GM18498 (cell line): Measurements from ENCODE around the gene FILIP1L.
"Not testable (repeated sequence)": the region's sequence is repeated elsewhere in the genome, so short reads cannot be mapped to it uniquely, and the experiment has no call there.

Experiments
- ATAC-seq: cut with Tn5 transposase; IDR thresholded peaks from one replicate; pipeline ENCODE4 v1.9.1; 2021; ENCODE audit warnings: mild to moderate bottlenecking, moderate library complexity; ENCODE audit not compliant: unreplicated experiment

The FILIP1L gene

GRCh38 chr3:100075851-100076730 is 38.2 kb downstream of the FILIP1L start:
- no peak for ATAC-seq

GRCh38 chr3:100075196-100075595 is 39.1 kb downstream of the FILIP1L start:
- no peak for ATAC-seq

GRCh38 chr3:100073714-100074307 is 40.5 kb downstream of the FILIP1L start:
- ATAC-seq, result peak; percentile 48

GRCh38 chr3:100073049-100073713 is 41.1 kb downstream of the FILIP1L start:
- ATAC-seq, result no peak

- ATAC-seq, result peak; percentile 44
Observed at GRCh38 chr3:100072326-100073048, 41.8 kb downstream of the FILIP1L start.

- ATAC-seq, result no peak
Observed at GRCh38 chr3:100069472-100069871, 44.8 kb downstream of the FILIP1L start.

- peak; percentile 63 for ATAC-seq
Observed at GRCh38 chr3:100068826-100069225, 45.5 kb downstream of the FILIP1L start.

GRCh38 chr3:100067589-100067988 is 46.7 kb downstream of the FILIP1L start:
- no peak for ATAC-seq

- ATAC-seq, result no peak
Observed at GRCh38 chr3:100063929-100064461, 50.3 kb downstream of the FILIP1L start.

GRCh38 chr3:100062665-100063064 is 51.6 kb downstream of the FILIP1L start:
- no peak for ATAC-seq

GRCh38 chr3:100060685-100061484 is 53.4 kb downstream of the FILIP1L start:
- peak; percentile 79 for ATAC-seq

GRCh38 chr3:100059472-100059871 is 54.8 kb downstream of the FILIP1L start:
- no peak for ATAC-seq

- ATAC-seq, result no peak
Observed at GRCh38 chr3:100057716-100058575, 56.4 kb downstream of the FILIP1L start.

GRCh38 chr3:100053951-100054620 is 60.2 kb downstream of the FILIP1L start:
- ATAC-seq, result no peak

- ATAC-seq, result not testable (repeated sequence)
Observed at GRCh38 chr3:100051513-100051912, 62.8 kb downstream of the FILIP1L start.

GRCh38 chr3:100048248-100048647 is 66.1 kb downstream of the FILIP1L start:
- ATAC-seq, result no peak

GRCh38 chr3:100047455-100048141 is 66.7 kb downstream of the FILIP1L start:
- peak; percentile 86 for ATAC-seq

- ATAC-seq, result no peak
Observed at GRCh38 chr3:100046986-100047385, 67.3 kb downstream of the FILIP1L start.
